HG03135 (cell line): ENCODE measurements around the gene RUVBL1.

Source experiments
- ATAC-seq: cut with Tn5 transposase; IDR thresholded peaks from one replicate; pipeline ENCODE4 v1.9.1; 2021; ENCODE audit warnings: mild to moderate bottlenecking, moderate library complexity; ENCODE audit not compliant: unreplicated experiment

RUVBL1 gene

GRCh38 chr3:128036119-128036518 lies 87.5 kb downstream of the RUVBL1 start:
- no peak for ATAC-seq

- no peak for ATAC-seq
Observed at GRCh38 chr3:128033102-128033501, 90.5 kb downstream of the RUVBL1 start.
